ENCODE results near the gene CASKIN2. TPM values are rescaled to one million over a fixed set of nuclear protein-coding genes. Genes with fewer than 3 reads are reported as not detected.

CASKIN2 gene
- total RNA-seq, 2 experiments from 2014 or later, result 1.0 TPM; not detected in 1

- no peak overlapping the region for H3K27ac ChIP-seq (ENCODE audit: low read depth, low read length, poor library complexity, severe bottlenecking)
- H3K9me2 ChIP-seq (ENCODE audit: insufficient read depth, low read length), result no peaks in the 10 kb centered on the region
- H3K9me3 ChIP-seq (ENCODE audit: low read length), result no peaks in the 10 kb centered on the region
- no peaks in the 10 kb centered on the region for H3K4me1 ChIP-seq (ENCODE audit: insufficient read depth, low read length, poor library complexity, severe bottlenecking)
- no peak for DNase-seq (ENCODE audit: low spot score)
- H3K4me2 ChIP-seq (ENCODE audit: low read length), result no peak overlapping the region
- BruUV-seq (replicated peaks), result no TSS peak
- ChIA-PET CTCF (ENCODE audit: unreplicated experiment) (interaction anchor here (0.6 kb wide), 1 partner anchor 81 kb away, joined by 8 read pairs; no protein-coding TSS in a partner anchor), POLR2A (interaction anchor here (0.6 to 1.5 kb wide), 3 partner anchors 10 to 371 kb away, joined by 3 to 9 read pairs (median 4); no protein-coding TSS in a partner anchor)
- no peaks in the 10 kb centered on the region for H3K79me2 ChIP-seq (ENCODE audit: insufficient read depth, low read depth, low read length)
- no peak overlapping the region for H2AFZ ChIP-seq (ENCODE audit: low read length)
- TF ChIP-seq CTCF (conservative IDR thresholded peaks at IDR 0.05; ENCODE audit: low read length) (no peak), EZH2phosphoT487 (IDR thresholded peaks at IDR 0.05; ENCODE audit: borderline replicate concordance, low read depth, low read length) (no peak)
- intact Hi-C loops (cut with micrococcal nuclease; ENCODE audit: unreplicated experiment), result no loop called here
- H4K20me1 ChIP-seq (ENCODE audit: insufficient read depth, low read length), result no peaks in the 10 kb centered on the region
- no peak overlapping the region for H3K4me3 ChIP-seq (ENCODE audit: low read depth, low read length, poor library complexity, severe bottlenecking)
- no peaks in the 10 kb centered on the region for H3K36me3 ChIP-seq (ENCODE audit: insufficient read depth, low read length)
Measured at GRCh38 chr17:75505640-75506039, 9.7 kb downstream of the CASKIN2 start.

DNA sequence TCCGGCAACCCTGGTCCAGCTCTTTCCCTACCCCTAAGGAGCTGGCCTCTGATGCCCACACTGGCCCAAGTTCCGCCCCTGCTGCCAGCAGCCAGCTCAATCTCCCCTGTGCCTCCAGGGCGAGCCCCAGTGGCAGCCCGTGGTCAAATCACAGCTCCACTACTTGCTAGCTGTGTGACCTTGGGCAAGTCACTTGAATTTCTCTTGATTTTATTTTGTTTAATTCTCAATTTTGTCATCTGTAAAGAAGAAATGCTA lies 10.3 kb downstream of the CASKIN2 start:
- Histone ChIP-seq H3K36me3 (ENCODE audit: insufficient read depth, low read length) (no peaks in the 10 kb centered on the region), H3K4me1 (ENCODE audit: insufficient read depth, low read length, poor library complexity, severe bottlenecking) (no peaks in the 10 kb centered on the region), H2AFZ (ENCODE audit: low read length) (no peak overlapping the region), H3K4me3 (ENCODE audit: low read depth, low read length, poor library complexity, severe bottlenecking) (no peak overlapping the region), H3K9me2 (ENCODE audit: insufficient read depth, low read length) (no peaks in the 10 kb centered on the region), H3K4me2 (ENCODE audit: low read length) (no peak overlapping the region), H3K27ac (ENCODE audit: low read depth, low read length, poor library complexity, severe bottlenecking) (no peak overlapping the region), H3K9me3 (ENCODE audit: low read length) (no peaks in the 10 kb centered on the region), H4K20me1 (ENCODE audit: insufficient read depth, low read length) (no peaks in the 10 kb centered on the region), H3K79me2 (ENCODE audit: insufficient read depth, low read depth, low read length) (no peaks in the 10 kb centered on the region)
- BruUV-seq (replicated peaks), result no TSS peak
- ChIA-PET CTCF (ENCODE audit: unreplicated experiment) (no interaction called here), POLR2A (interaction anchor here (0.8 to 1.5 kb wide), 2 partner anchors 49 to 79 kb away, joined by 3 read pairs; partner anchors contain the start of gene TMEM94)
- TF ChIP-seq EZH2phosphoT487 (IDR thresholded peaks at IDR 0.05; ENCODE audit: borderline replicate concordance, low read depth, low read length) (no peak), CTCF (conservative IDR thresholded peaks at IDR 0.05; ENCODE audit: low read length) (0 out of 2 replicates have a peak, but pooled peaks have one; percentile 25)
- no peak for DNase-seq (ENCODE audit: low spot score)
- intact Hi-C loops (cut with micrococcal nuclease; ENCODE audit: unreplicated experiment), result no loop called here

DNA sequence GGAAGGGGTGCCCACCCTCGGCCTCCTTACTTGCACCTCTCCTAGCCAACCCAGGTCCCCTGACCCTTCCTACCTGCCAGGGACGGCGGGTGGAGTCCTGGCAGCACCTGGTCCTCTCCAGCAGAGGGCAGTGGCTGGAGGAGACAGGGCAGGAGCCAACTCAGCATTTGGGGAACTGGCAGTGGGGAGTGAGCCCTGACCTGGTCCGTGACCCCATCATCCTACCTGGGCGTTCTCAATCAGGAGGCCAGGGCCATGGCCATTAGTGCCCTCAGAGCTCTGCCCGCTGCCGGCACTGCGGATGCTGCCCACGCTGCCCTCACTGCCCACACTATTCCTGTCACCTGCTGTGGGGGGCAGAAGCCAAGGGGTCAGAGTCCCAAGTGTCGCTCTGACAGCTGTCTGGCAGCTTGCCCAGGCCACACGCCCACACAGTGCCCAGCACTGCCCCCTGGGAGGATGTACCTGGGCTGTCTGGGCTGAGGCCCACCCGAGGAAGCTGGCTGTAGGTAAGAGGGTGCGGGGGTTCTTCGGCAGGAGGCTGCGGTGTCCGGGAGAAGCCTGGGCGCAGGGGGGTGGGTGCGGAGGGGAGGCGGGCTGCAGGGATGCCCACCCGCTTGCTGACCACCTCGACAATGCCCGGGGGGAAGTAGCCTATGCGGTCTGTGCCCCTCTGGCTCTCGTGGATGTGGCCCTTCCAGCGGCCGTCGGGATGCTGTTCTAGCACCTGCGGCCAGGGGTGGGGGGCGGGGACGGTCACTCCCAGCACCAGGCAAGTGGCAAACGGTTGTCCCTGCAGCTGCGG lies 10.8 kb downstream of the CASKIN2 start:
- Histone ChIP-seq H4K20me1 (ENCODE audit: insufficient read depth, low read length) (no peaks in the 10 kb centered on the region), H3K4me2 (ENCODE audit: low read length) (no peak overlapping the region), H3K27ac (ENCODE audit: low read depth, low read length, poor library complexity, severe bottlenecking) (no peak overlapping the region), H3K79me2 (ENCODE audit: insufficient read depth, low read depth, low read length) (no peaks in the 10 kb centered on the region), H3K4me3 (ENCODE audit: low read depth, low read length, poor library complexity, severe bottlenecking) (no peak overlapping the region), H3K36me3 (ENCODE audit: insufficient read depth, low read length) (no peaks in the 10 kb centered on the region), H2AFZ (ENCODE audit: low read length) (no peak overlapping the region), H3K4me1 (ENCODE audit: insufficient read depth, low read length, poor library complexity, severe bottlenecking) (no peaks in the 10 kb centered on the region), H3K9me3 (ENCODE audit: low read length) (no peaks in the 10 kb centered on the region), H3K9me2 (ENCODE audit: insufficient read depth, low read length) (no peaks in the 10 kb centered on the region)
- peak; percentile 70 for DNase-seq (ENCODE audit: low spot score)
- ChIA-PET CTCF (ENCODE audit: unreplicated experiment) (no interaction called here), POLR2A (interaction anchor here (0.8 to 1.5 kb wide), 2 partner anchors 48 to 79 kb away, joined by 3 read pairs; partner anchors contain the start of gene TMEM94)
- BruUV-seq (replicated peaks), result no TSS peak
- intact Hi-C loops (cut with micrococcal nuclease; ENCODE audit: unreplicated experiment), result loop anchor here (1.0 kb wide), 1 partner anchor 78 kb away; no protein-coding TSS in a partner anchor
- TF ChIP-seq EZH2phosphoT487 (IDR thresholded peaks at IDR 0.05; ENCODE audit: borderline replicate concordance, low read depth, low read length) (no peak), CTCF (conservative IDR thresholded peaks at IDR 0.05; ENCODE audit: low read length) (peak; percentile 84)

Data from OCI-LY7 (cell line).